ENCODE results near the gene PKD1L1.

DNA sequence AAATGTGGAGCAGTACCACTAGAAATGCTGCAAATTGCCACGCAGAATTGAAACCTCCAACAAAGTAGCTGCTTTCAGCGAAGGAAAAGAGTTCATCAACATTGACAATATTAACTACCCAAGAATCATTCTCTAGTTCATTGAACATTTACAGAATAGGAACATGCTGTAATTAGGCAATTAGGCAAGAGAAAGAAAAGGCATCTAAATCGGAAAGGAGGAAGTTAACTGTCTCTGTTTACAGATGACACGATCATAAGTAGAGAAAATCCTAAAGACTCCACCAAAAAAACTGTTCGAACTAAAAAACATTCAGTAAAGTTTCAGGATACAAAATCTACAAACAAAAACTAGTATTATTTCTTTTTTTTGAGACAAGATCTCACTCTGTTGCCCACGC is 8.9 kb upstream of the PKD1L1 start:
- TF ChIP-seq, protein P1, sequence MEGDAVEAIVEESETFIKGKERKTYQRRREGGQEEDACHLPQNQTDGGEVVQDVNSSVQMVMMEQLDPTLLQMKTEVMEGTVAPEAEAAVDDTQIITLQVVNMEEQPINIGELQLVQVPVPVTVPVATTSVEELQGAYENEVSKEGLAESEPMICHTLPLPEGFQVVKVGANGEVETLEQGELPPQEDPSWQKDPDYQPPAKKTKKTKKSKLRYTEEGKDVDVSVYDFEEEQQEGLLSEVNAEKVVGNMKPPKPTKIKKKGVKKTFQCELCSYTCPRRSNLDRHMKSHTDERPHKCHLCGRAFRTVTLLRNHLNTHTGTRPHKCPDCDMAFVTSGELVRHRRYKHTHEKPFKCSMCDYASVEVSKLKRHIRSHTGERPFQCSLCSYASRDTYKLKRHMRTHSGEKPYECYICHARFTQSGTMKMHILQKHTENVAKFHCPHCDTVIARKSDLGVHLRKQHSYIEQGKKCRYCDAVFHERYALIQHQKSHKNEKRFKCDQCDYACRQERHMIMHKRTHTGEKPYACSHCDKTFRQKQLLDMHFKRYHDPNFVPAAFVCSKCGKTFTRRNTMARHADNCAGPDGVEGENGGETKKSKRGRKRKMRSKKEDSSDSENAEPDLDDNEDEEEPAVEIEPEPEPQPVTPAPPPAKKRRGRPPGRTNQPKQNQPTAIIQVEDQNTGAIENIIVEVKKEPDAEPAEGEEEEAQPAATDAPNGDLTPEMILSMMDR (IDR thresholded peaks at IDR 0.05) = no peak
- no peak for TF ChIP-seq POLR2A (IDR thresholded peaks at IDR 0.05)
